Gastrocnemius medialis (tissue), 4 donors: Measurements from ENCODE around the gene MCF2L.
"Not testable (repeated sequence)": the region's sequence is repeated elsewhere in the genome, so short reads cannot be mapped to it uniquely, and the experiment has no call there.

Experiments used
- CTCF ChIP-seq, 5 experiments: fragments of 450-650 bp in 3 of 5; fragments of 200-600 bp in 2 of 5; sonication (generic) in 2 of 5; IDR thresholded peaks in 4 of 5; conservative IDR thresholded peaks in 1 of 5; 1 replicate in 4 of 5; 2 replicates in 1 of 5; pipeline ENCODE4 v1.5.1; 2016 to 2019; ENCODE audit warnings: antibody characterized with exemption in 5 of 5, mild to moderate bottlenecking in 3 of 5, moderate library complexity in 3 of 5
- POLR2A ChIP-seq, 2 donors: fragments of 450-650 bp; IDR thresholded peaks; one replicate each; pipeline ENCODE4 v1.6.1; 2017; ENCODE audit warnings: antibody characterized with exemption in 2 of 2, mild to moderate bottlenecking in 2 of 2, moderate library complexity in 2 of 2

- TF ChIP-seq CTCF (IDR thresholded peaks at IDR 0.05 in 4 of 5, conservative IDR thresholded peaks at IDR 0.05 in 1 of 5); POLR2A (IDR thresholded peaks at IDR 0.05): not testable (repeated sequence)
Observed at GRCh38 chr13:113102302-113102701, 133.3 kb downstream of the MCF2L start.
